ENCODE measurements around the gene IDE. TPM values are rescaled to one million over a fixed set of nuclear protein-coding genes. Genes with fewer than 3 reads are reported as not detected.
"Not testable (repeated sequence)": the region's sequence is repeated elsewhere in the genome, so short reads cannot be mapped to it uniquely, and the experiment has no call there.

The IDE gene
- total RNA-seq, 4 donors from 2014 or later: 22.6 to 59.7 (median 43.0) TPM

DNA sequence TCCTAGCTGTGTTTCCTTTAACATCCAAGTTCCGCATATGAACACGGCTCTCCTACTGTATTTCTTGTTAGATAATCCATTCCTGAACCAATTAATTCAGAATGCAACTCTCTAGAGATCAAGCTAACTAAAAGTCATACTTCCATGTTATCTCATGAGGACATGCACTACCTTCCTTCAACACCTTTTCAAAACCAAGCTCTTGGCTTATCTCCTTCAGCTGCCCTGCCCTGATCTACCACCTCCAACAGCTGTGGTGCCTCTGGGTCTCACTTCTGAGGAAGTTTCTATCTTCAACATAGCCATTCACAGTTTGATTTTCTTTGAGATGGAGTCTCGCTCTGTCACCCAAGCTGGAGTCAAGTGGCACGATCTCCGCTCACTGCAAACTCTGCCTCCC is 109.5 kb downstream of the IDE start:
- TF ChIP-seq, protein P1, sequence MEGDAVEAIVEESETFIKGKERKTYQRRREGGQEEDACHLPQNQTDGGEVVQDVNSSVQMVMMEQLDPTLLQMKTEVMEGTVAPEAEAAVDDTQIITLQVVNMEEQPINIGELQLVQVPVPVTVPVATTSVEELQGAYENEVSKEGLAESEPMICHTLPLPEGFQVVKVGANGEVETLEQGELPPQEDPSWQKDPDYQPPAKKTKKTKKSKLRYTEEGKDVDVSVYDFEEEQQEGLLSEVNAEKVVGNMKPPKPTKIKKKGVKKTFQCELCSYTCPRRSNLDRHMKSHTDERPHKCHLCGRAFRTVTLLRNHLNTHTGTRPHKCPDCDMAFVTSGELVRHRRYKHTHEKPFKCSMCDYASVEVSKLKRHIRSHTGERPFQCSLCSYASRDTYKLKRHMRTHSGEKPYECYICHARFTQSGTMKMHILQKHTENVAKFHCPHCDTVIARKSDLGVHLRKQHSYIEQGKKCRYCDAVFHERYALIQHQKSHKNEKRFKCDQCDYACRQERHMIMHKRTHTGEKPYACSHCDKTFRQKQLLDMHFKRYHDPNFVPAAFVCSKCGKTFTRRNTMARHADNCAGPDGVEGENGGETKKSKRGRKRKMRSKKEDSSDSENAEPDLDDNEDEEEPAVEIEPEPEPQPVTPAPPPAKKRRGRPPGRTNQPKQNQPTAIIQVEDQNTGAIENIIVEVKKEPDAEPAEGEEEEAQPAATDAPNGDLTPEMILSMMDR (IDR thresholded peaks at IDR 0.05): no peak
- TF ChIP-seq POLR2A (IDR thresholded peaks at IDR 0.05): no peak
- Histone ChIP-seq H3K27ac (no peak overlapping the region), H3K9me3 (no peaks in the 10 kb centered on the region), H3K27me3 (no peaks in the 10 kb centered on the region), H3K4me3 (no peak overlapping the region), H3K4me1 (no peaks in the 10 kb centered on the region), H3K36me3 (no peaks in the 10 kb centered on the region)
- intact Hi-C loops (cut with DNase I; ENCODE audit: low total_unique reads): no loop called here
- DNase-seq: no peak

DNA sequence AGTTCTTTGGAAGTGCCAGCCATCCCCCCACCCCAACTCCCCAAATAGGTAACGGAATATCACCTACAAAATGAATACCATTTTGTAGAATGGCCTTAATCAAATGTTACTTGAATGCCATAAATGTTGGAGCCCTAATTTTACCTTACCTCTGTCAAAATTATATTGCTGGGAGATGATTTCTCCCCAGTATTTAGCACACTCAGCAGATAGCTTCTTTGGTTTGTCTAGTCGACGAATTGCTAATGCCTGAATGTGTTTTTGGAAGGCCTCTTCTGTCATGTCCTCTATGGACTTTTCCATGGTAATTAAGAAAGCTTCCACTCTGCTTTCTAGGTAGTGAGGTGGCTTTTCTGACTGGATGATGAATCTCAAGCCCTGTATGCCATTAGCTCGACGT is 110.3 kb downstream of the IDE start:
- Histone ChIP-seq H3K4me3 (no peak overlapping the region), H3K36me3 (no peaks in the 10 kb centered on the region), H3K27ac (no peak overlapping the region), H3K4me1 (no peaks in the 10 kb centered on the region), H3K9me3 (no peaks in the 10 kb centered on the region), H3K27me3 (no peaks in the 10 kb centered on the region)
- TF ChIP-seq, protein P1 (IDR thresholded peaks at IDR 0.05): no peak
- TF ChIP-seq POLR2A (IDR thresholded peaks at IDR 0.05): no peak
- DNase-seq: no peak
- intact Hi-C loops (cut with DNase I; ENCODE audit: low total_unique reads): no loop called here

DNA sequence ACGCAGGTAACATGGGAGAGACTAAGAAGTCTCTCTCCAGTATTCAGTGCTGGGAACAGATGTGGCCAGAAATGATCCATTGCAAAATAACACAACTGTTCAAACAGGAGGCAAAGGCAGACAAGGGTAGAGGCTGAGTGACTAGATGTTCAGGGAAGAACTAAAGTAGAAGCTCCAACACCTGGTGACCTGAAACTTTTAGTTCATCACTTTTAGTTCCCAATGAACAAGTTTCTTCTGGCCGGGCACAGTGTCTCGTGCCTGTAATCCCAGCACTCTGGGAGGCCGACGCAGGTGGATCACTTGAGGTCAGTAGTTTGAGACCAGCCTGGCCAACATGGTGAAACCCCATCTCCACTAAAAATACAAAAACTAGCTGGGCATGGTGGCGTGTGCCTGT is 118.9 kb downstream of the IDE start:
- intact Hi-C loops (cut with DNase I; ENCODE audit: low total_unique reads); DNase-seq; H3K4me3 ChIP-seq; H3K4me1 ChIP-seq; H3K27me3 ChIP-seq; H3K9me3 ChIP-seq; H3K36me3 ChIP-seq; H3K27ac ChIP-seq: not testable (repeated sequence)

DNA sequence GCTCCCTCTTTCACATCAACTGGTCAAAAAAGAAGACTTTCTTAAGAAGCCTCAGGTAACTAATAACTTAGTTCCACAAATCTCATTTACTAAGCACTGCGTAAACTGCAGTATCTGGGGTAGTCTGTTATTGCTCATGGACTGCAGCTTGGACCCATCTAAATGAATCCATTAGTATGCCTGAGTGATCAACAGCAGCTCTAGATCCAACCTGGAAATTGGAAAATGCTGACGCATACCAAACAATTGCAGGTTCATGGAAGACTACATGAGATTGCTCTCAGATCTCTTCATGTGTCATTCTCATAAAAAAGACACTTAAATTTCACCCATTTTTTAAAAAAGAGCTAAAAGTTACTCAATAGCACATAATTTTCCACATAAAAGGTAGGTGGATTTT is 121.6 kb downstream of the IDE start:
- intact Hi-C loops (cut with DNase I; ENCODE audit: low total_unique reads): no loop called here
- Histone ChIP-seq H3K27ac (no peak overlapping the region), H3K4me3 (no peak overlapping the region), H3K4me1 (no peaks in the 10 kb centered on the region), H3K36me3 (no peaks in the 10 kb centered on the region), H3K9me3 (no peaks in the 10 kb centered on the region), H3K27me3 (no peaks in the 10 kb centered on the region)
- DNase-seq: no peak
- no peak for TF ChIP-seq POLR2A (IDR thresholded peaks at IDR 0.05)
- TF ChIP-seq, protein P1 (IDR thresholded peaks at IDR 0.05): no peak

DNA sequence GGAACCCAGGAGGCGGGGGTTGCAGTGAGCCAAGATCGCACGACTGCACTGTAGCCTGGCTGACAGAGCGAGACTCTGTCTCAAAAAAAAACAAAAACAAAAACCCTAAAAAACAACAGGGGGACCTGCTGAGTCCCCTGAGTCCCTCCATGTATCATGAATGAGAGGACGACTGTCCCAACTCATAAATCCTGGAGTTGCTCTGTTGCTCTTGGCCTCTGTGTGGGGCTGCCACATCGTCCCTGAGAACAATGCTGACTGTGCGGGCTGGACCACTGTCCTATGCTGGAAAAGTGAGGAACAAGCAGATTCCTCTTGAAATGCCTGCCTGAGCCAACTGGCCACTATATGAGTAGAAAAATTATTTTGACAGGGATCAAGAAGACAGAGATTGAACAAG is 122.5 kb downstream of the IDE start:
- no peaks in the 10 kb centered on the region for H3K36me3 ChIP-seq
- TF ChIP-seq, protein P1 (IDR thresholded peaks at IDR 0.05): no peak
- no peak for TF ChIP-seq POLR2A (IDR thresholded peaks at IDR 0.05)
- no peaks in the 10 kb centered on the region for H3K27me3 ChIP-seq
- H3K4me1 ChIP-seq: no peaks in the 10 kb centered on the region
- H3K27ac ChIP-seq: no peak overlapping the region
- no peaks in the 10 kb centered on the region for H3K9me3 ChIP-seq
- DNase-seq: no peak
- intact Hi-C loops (cut with DNase I; ENCODE audit: low total_unique reads): no loop called here
- H3K4me3 ChIP-seq: no peak overlapping the region

DNA sequence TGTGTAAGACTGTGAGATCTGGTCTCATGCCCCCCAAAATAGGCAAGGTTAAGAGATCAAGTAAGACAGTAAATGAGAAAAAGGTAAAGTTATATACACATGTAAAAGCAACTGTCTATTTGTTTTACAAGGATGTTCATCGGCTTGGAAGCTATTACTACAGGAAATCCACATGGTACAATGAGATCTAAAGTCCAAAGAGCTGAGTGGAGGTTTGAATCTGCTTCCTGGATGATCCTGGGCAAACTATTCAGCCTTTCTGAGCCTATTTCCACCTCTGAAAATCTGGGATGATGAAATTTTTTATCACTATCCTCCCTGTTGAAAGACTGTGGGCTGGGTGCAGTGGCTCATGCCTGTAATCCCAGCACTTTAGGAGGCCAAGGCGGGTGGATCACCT is 123.0 kb downstream of the IDE start:
- H3K4me1 ChIP-seq: no peaks in the 10 kb centered on the region
- H3K36me3 ChIP-seq: no peaks in the 10 kb centered on the region
- intact Hi-C loops (cut with DNase I; ENCODE audit: low total_unique reads): no loop called here
- DNase-seq: no peak
- no peak overlapping the region for H3K27ac ChIP-seq
- H3K9me3 ChIP-seq: no peaks in the 10 kb centered on the region
- H3K4me3 ChIP-seq: no peak overlapping the region
- no peaks in the 10 kb centered on the region for H3K27me3 ChIP-seq
- TF ChIP-seq POLR2A (IDR thresholded peaks at IDR 0.05): no peak
- TF ChIP-seq, protein P1 (IDR thresholded peaks at IDR 0.05): no peak

Measured in uterus (tissue), 4 donors.